HG03378 (cell line): ENCODE data around the gene CCNYL1.
A peak's percentile ranks its signal among the peaks of the same experiment; 100 is the strongest.
"Not testable (repeated sequence)": the region's sequence is repeated elsewhere in the genome, so short reads cannot be mapped to it uniquely, and the experiment has no call there.

ENCODE experiments used
- ATAC-seq: cut with Tn5 transposase; IDR thresholded peaks from one replicate; pipeline ENCODE4 v1.9.1; 2021; ENCODE audit warnings: mild to moderate bottlenecking, moderate library complexity; ENCODE audit not compliant: unreplicated experiment

The CCNYL1 gene

DNA sequence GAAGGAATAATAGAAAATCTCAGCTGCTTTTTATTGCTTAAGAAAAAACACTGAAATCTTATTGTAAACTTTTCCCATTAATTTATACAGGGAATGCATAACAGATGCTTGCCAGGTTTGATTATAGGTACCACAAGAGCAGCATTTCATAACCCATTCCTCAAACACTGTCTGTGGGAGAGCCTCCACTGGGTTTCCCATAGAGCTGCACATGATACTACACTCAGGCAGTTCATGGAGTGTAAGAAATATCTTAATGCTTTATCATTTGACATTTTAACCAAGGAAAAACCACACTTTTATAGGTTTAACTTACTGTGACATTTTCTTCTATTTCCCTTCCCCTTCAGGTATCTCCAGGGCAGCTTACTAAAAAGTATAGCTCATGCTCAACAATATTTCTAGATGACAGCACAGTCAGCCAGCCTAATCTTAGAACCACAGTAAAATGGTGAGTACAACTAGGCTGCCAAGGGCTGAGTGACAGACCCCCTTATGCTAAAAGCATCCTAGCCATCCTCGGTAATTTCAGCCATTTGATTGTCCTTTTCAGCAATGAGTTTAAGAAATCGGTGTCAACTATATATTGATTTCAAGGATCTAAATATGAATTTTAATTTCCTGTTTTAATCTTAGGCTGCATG is 22.3 kb downstream of the CCNYL1 start:
- no peak for ATAC-seq

DNA sequence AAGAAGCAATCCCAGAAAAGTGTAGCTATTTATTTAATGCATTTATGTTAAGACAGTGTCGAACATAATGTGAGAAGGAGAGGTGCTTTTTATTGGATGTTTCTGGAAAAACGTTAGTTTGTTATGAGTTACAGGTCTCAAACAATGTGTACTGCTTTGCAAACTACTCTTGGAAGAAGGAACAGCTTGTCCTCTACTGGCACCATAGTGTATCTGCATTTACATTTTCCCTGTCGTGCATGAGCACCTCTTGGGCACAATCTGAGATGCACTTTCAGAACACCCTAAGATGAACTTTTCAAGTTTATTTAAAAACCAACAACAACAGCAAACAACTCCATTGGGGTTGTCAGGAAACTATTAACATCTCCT is 22.8 kb downstream of the CCNYL1 start:
- ATAC-seq, result peak; percentile 45

DNA sequence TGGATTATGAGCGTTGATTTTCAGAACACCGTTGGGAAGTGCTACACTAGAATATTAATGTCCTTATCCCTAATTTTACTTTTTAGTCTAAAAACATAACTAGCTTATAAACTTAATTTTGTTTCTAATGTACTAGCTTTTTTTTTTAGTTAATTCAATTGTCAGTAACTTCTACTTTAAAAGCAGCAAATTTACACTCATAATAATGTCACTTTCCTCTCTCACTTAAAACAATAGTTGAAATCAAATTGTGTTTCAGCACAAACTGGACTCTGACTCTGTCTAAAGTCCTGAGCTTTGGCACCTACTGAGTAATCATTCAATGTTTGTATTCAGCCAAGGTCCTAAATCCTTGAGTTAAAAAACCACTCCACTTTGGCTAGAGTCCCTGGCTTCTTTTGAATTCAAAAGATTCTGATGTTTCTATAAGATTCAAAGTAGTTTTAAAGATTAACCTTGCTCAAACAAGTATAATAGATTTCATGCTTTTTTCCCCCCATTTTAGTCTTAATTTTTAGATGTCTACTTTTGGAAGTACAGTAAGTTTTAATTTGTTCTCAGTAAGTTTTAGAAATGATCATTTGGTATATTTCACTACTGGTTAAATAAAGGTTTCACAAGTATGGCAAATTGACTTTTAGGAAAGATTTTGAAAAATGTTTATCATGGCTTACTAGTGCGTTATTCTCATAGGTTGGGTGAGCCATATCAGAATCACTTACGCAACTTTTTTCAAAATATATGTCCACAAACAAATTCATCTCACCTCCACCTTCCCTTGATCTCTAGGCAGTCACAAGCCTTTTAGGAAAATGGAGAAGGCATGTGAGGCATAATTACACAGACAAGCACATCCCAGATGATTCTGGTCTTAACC is 23.4 kb downstream of the CCNYL1 start:
- ATAC-seq, result no peak

DNA sequence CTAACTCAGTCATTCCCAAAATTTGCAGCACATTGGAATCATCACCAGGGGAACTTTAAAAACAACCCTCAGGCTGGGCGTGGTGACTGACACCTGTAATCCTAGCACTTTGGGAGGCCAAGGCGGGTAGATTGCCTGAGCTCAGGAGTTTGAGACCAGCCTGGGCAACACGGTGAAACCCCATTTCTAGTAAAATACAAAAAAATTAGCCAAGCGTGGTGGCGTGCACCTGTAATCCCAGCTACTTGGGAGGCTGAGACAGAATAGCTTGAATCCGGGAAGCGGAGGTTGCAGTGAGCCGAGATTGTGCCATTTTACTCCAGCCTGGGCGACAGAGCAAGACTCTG is 24.0 kb downstream of the CCNYL1 start:
- not testable (repeated sequence) for ATAC-seq

DNA sequence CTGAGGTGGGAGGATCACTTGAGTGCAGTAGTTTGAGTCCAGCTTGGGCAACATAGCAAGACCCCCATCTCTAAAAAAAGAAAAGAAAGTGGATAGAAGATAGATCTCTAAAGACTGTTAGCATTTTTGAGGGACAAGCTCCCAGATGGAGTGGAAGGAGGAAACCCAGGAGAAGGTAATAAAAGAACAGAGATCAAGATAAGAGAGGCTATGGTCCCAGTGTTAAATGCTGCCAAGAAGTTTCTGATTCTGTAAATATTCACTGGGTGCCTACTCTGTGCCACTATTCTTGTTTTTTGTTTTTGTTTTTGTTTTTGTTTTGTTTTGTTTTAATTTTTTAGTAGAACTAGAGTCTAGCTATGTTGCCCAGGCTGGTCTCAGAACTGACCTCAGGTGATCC is 32.1 kb downstream of the CCNYL1 start:
- no peak for ATAC-seq

DNA sequence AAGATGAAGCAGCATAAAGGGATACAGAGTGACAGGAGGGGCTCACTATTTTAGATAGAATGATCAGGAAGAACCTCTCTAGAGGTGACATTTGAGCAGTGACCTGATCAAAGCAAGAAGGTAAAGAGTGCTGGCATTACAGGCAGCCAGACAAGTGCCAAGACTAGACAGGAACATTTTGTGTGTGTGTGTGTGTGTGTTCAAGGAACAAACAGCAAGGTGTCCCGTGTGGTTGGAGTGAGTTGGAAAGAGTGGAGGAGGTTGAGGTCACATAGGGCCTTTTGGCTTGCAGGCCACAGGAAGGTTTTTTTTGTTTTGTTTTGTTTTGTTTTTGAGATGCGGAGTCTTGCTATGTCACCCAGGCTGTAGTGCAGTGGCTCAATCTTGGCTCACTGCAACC is 32.6 kb downstream of the CCNYL1 start:
- no peak for ATAC-seq

DNA sequence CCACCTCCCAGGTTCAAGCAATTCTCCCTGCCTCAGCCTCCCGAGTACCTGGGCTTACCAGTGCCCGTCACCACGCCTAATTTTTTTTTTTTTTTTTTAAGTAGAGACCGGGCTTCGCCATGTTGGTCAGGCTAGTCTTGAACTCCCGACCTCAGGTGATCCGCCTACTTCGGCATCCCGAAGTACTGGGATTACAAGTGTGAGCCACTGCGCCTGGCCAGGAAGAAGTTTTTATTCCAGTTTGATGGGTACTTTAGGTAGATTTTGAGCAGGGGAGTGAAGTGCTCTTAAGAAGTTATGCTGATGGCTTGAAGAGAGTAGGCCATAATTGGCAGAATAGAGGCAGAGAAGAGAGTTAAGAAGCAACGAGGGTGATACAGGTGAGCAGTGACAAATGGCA is 33.0 kb downstream of the CCNYL1 start:
- no peak for ATAC-seq

DNA sequence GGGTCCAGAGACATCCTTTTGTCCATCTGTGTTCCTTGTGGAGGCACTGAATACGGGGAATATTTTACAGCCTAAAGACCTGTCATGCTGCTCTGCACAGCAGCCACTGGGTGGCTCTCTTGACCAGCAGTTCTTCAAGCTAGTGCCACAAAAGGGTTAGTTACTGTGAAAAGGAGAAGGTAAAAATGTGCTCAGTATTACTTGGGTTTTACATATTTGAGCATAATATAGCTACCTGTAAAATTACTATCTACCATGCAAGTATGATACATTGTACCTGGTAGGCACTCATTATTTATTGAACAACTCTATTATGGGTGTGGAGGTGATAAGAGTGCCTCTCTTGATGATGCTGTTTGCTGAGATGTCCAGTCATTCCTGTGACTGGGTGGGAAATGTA is 34.7 kb downstream of the CCNYL1 start:
- peak; percentile 79 for ATAC-seq

DNA sequence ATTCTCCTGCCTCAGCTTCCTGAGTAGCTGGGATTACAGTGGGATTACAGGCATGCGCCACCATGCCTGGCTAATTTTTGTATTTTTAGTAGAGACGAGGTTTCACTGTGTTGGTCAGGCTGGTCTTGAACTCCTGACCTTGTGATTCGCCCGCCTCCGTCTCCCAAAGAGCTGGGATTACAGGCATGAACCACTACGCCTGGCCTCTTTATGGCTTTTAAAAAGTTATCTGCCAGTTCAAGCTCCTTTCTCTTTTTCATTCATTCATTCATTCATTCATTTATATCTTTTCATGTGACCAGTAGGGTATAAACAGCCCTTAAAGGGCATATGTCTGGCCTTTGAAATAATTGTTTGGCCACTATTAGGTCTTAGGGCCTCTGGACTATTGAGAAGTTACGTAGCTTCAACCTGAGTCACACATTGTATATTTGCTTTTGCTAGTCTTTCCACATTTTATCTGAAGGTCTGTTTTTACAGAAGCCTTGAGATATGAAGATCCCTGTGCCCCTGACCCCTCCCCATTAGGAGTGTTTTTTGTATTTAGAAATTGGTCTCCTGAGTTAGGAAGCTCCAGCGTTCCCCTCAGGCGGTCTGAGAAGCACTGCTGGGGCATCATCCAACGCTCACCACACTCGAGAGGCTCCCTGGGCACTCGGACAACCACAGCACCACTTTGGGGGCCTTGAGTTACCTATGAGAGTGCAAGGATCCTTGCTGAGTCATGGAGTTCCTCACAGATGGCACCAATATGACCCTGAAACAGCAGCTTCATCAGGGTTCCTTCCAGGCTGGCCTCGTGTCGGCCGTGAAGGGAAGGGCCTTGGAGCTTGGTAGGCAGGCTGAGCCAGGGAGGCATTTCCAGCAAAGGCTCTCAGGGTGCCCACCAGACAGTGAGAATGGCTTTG is 36.5 kb downstream of the CCNYL1 start:
- no peak for ATAC-seq

DNA sequence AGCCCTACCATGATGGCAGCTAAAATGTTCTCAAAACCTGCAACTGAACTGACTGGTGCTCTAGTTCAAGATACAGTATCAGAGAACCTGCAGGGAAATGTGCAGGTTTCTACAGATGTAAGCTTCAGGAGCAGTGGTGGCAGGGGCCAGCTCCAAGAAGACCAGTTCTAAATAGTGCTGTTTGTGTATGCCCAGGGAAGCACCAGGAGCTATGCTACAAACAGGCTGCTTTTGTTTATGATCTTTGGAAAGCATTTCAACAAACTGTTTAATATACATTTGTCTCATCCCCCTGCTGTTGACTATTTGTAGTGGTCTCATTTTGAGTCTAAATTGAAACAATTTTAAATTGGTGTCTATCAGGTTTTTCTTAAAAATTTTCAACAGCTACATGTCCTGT is 37.6 kb downstream of the CCNYL1 start:
- no peak for ATAC-seq

DNA sequence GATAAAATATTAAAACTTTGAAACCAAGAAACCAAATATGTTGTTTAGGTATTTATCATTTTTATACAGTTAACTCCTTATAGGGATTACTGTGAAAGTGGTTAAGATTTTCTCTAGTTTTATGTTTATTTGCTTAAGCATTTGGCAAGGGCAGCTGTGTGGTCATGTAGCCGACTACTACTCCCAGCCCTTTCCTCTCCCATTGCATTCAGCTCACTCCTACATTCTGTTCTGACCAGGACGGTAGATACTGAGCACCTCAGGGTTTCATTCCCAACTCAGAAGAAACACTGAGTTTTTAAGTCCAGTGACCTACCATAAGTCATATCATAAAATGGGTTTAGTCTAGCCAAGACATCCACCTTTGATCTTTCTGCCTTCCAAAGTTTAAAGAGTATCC is 38.4 kb downstream of the CCNYL1 start:
- no peak for ATAC-seq

DNA sequence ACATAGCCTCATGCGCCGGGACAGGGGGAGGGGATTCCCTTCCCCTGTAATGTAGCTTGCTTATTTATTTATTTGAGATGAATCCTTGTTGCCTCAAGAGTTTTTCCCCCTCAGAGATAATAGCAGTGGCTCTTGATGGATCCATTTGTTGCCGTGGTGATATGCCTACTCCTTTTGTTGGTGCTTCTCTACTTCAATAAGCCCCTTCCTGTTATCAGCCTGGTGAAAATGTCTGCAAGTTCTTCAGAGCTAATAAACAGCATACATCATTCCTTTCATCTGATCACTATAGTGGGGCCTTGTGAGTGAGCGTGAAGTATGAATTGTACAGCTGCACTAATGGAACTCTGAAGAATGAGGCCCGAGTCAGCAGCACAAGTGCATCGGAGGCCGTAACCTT is 38.9 kb downstream of the CCNYL1 start:
- ATAC-seq, result no peak

DNA sequence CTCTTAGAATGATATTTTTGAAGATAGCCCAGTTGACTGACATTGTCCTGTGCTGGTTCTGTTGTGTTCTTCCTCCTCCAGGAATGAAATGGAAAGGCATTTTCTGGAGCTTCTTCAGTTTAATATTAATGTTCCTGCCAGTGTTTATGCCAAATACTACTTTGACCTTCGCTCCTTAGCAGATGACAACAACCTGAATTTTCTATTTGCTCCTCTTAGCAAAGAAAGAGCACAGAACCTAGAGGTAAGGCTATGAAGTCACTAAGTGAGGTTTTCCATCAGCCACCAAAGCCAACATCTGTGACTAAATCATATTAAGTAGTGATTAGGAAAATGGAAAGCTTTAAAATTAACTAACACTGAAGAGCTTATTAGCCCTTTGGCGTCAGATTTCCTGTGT is 39.4 kb downstream of the CCNYL1 start:
- ATAC-seq, result no peak

DNA sequence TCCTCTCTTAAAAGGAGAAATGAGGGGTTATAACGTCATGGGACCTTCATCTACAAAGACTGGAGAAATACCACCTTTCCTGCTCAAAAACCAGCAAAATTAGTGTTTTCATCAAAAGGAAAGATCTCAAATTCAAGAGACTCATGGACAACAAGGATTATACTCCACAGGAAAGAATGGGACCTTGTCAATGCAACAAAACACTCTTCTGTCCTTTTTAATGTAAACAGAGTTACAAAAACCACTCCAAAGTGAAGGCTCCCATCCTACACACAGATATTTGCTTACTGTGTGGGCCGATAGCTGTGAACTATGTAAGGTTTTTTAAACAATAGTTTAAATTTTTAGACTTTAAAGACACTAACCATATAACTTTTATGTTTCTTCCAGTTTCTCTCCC is 42.2 kb downstream of the CCNYL1 start:
- not testable (repeated sequence) for ATAC-seq

DNA sequence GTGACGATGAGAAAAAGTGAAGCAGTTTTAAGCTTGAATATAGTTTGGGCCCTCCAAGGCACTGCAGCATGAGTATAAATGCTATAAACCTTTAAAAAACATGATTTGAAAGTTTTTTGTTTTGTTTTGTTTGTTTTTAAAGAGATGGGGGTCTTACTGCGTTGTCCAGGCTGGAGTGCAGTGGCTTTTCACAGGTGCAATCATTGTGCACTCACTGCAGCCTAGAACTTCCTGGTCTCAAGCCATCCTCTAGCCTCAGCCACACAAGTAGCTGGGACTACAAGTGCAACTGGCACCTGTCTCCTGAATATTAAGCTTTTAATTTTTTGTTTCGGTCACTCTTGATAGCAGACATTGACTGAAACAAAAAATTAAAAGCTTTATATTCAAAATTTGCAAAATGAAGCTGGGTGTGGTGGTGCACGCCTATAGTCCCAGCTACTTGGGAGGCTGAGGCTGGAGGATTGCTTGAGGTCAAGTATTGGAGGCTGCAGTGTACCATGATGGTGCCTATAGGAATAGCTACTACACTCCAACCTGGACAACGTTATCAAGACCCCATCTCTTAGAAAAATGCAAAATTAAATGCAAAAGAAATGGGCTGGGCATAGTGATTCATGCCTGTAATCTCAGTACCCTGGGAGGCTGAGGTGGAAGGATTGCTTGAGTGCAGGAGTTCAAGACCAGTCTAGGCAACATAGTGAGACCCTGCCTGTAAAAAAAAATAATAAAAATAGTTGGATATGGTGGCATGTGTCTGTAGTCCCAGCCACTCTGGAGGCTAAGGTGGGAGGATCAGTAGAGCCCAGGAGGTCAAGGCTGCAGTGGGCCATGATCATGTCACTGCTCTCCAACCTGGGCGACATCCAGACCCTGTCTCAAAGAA is 43.3 kb downstream of the CCNYL1 start:
- ATAC-seq, result no peak

DNA sequence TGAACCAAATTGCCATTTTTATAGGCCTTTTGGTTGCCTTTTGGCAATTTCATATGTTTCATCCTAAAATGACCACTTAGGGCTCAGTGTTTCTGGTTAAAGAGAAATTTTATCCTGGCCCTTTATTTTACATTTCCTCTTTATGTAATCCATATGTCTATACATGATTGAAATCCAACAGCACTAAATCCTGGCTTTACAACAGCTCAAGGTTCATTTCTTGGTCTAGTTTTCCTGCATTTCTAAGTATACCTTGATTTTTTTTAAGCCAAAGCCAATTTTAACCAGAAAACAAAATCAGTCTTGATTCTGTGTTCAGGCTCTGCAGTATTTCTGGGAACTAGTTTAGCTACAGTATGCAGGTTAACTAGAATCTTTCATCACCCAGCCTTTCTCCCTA is 46.6 kb downstream of the CCNYL1 start:
- ATAC-seq, result no peak

DNA sequence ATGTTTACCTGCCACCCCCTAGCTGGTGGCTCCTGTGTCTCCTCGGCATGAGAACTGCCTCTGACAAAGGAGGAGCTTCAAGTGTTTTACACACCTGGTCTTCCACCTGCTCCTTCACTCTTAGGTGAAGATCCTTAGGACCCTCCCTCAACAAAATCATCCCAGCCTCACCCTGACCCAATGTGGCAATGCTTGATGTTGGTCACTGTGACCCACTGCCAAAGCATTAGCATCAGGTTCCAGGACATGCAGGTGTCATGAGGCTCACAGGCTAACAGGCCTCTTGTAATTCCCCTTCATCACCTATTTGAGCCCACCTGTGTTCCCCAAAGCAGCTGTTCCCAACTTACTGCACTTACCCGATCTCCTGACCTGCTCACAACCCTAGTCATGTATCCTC is 48.5 kb downstream of the CCNYL1 start:
- no peak for ATAC-seq

DNA sequence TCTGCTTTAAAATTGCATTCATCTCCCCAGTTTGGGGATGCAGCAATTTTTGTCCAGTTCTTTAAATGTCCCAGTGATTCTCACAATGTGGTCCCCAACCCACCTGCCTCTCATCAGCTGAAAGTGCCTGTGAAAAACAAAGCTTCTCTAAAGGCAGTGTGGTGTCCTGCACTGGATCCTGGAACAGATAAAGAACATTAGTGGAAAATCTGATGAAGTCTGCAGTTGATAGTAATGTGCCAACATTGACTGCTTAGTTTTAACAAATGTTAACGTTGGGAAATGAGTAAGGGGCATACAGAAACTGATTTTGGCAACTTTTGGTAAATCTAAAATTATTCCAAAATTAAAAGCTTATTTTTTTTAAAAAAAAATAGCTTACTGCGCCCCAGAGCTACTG is 49.0 kb downstream of the CCNYL1 start:
- no peak for ATAC-seq

DNA sequence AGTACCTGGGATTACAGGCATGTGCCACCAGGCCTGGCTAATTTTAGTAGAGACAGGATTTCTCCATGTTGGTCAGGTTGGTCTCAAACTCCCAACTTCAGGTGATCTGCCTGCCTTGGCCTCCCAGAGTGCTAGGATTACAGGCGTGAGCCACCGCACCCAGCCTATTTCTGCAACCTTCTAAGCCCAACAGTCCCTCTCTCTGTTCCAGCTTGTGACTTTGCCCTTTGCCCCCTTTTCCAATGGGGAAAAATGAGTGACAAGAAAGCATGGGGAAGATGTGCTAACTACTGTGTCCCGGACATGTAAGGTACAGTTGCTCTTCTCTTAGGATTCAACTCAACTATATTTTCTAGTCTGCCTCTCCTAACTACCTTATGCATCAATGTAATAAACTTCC is 50.0 kb downstream of the CCNYL1 start:
- ATAC-seq, result not testable (repeated sequence)

DNA sequence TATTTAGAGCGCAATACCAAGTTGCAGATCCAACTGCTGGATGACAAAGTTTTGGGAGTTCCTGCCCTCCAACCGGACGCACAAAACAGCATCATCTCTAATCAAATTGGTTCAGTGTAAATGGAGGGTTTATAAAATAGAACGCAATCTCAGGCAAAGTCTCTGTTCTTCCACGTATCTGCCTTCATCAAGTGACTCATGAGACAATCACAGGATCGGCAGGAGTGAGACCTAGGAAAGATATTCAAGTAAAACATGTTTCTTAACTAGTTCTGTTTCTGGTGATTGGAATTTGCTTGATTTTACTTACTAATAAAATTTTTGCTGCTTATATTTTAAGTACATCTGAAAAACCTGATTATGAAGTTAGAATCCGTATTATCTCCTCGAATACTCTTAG is 50.7 kb downstream of the CCNYL1 start:
- no peak for ATAC-seq
